Lower leg skin (tissue), 4 donors: Measurements from ENCODE around the gene CERS5. TPM values are rescaled to one million over a fixed set of nuclear protein-coding genes. Genes with fewer than 3 reads are reported as not detected.

Experiments
- DNase-seq, 2 donors: peaks; one replicate each; pipeline ENCODE4 v3.0.0-alpha.2; 2019; ENCODE audit warnings: low spot score in 2 of 2
- H3K4me3 ChIP-seq: fragments of 200-600 bp; sonication (generic); 2 replicates; pipeline ENCODE4 v1.5.1; 2017; ENCODE audit warnings: mild to moderate bottlenecking, low read depth; ENCODE audit not compliant: poor library complexity, severe bottlenecking
- POLR2A ChIP-seq, 2 donors: fragments of 450-650 bp; IDR thresholded peaks; one replicate each; pipeline ENCODE4 v1.6.1; 2016 to 2017; ENCODE audit warnings: antibody characterized with exemption in 2 of 2, mild to moderate bottlenecking in 1 of 2, moderate library complexity in 1 of 2
- WGBS, 2 donors: methylation state at CpG; one replicate each; pipeline ENCODE4 v1.1.5; 2018; 5-methylcytosine and 5-hydroxymethylcytosine counted together
- intact Hi-C: fragments of 100-400 bp; cut with DNase I; formaldehyde crosslinking; loops from one replicate; pipeline ENCODE4 v1.15.0; 2023; ENCODE audit warnings: low total_unique reads
- total RNA-seq, 4 donors: library from RNA; depleted of rRNA; stranded (reverse); fragments of >200 nt; gene quantifications; one replicate each; pipeline ENCODE4 v1.1.0, GENCODE V29; 2016
- TF ChIP-seq, protein P1 (sequence below), 3 donors: fragments of 450-650 bp; IDR thresholded peaks; one replicate each; pipeline ENCODE4 v1.5.1; 2016; ENCODE audit warnings: antibody characterized with exemption in 3 of 3, mild to moderate bottlenecking in 3 of 3, moderate library complexity in 2 of 3

The CERS5 gene
- total RNA-seq, 4 donors from 2014 or later, result 31.8 to 34.5 (median 32.5) TPM

DNA sequence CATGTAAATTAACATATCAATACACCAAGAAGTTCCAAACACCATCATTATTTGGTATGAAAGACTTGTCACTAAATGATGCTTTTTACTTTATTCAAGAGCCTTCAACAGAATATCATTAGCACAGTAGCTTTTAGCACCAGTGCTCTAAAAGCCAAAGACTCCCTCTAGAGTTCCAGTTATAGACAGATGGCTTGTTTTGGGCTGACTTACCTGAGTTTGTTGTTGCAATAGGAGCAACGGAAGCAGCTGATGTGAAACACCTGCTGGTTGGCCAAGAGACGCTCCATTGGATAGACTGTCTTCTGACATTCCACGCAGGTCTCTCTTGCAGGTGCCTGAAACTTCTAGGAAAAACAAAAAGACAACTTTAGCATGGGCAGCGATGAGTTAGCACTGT is 14.5 kb upstream of the CERS5 start:
- WGBS, 2 donors, result 88 to 93% methylated on average over 4 of the region's 4 CpGs
- no peak overlapping the region for H3K4me3 ChIP-seq
- DNase-seq, result no peak
- TF ChIP-seq, protein P1, sequence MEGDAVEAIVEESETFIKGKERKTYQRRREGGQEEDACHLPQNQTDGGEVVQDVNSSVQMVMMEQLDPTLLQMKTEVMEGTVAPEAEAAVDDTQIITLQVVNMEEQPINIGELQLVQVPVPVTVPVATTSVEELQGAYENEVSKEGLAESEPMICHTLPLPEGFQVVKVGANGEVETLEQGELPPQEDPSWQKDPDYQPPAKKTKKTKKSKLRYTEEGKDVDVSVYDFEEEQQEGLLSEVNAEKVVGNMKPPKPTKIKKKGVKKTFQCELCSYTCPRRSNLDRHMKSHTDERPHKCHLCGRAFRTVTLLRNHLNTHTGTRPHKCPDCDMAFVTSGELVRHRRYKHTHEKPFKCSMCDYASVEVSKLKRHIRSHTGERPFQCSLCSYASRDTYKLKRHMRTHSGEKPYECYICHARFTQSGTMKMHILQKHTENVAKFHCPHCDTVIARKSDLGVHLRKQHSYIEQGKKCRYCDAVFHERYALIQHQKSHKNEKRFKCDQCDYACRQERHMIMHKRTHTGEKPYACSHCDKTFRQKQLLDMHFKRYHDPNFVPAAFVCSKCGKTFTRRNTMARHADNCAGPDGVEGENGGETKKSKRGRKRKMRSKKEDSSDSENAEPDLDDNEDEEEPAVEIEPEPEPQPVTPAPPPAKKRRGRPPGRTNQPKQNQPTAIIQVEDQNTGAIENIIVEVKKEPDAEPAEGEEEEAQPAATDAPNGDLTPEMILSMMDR (IDR thresholded peaks at IDR 0.05), result no peak
- no peak for TF ChIP-seq POLR2A (IDR thresholded peaks at IDR 0.05)
- intact Hi-C loops, result no loop called here

DNA sequence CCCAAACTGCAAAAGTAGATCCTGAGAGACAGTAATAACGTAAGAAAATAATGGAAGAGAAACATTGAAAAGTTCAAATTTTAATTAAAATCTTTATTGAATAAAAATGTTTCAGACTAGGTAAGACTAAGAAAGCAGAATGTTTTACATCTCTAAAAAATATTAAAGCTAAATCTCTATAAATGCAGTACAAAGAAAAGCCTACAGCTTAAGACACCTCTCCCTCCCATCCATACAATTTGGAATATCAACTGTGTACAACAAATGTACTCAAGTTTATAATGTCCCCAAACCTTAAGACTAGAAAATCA is 8.5 kb upstream of the CERS5 start:
- WGBS, 2 donors, result 22% methylated on average over 1 of the region's 1 CpG
- DNase-seq, result no peak
- H3K4me3 ChIP-seq, result no peak overlapping the region
- intact Hi-C loops, result loop anchor here (5.0 kb wide), 2 partner anchors 98 to 1742 kb away; no protein-coding TSS in a partner anchor
- no peak for TF ChIP-seq POLR2A (IDR thresholded peaks at IDR 0.05)
- TF ChIP-seq, protein P1 (IDR thresholded peaks at IDR 0.05), result no peak

DNA sequence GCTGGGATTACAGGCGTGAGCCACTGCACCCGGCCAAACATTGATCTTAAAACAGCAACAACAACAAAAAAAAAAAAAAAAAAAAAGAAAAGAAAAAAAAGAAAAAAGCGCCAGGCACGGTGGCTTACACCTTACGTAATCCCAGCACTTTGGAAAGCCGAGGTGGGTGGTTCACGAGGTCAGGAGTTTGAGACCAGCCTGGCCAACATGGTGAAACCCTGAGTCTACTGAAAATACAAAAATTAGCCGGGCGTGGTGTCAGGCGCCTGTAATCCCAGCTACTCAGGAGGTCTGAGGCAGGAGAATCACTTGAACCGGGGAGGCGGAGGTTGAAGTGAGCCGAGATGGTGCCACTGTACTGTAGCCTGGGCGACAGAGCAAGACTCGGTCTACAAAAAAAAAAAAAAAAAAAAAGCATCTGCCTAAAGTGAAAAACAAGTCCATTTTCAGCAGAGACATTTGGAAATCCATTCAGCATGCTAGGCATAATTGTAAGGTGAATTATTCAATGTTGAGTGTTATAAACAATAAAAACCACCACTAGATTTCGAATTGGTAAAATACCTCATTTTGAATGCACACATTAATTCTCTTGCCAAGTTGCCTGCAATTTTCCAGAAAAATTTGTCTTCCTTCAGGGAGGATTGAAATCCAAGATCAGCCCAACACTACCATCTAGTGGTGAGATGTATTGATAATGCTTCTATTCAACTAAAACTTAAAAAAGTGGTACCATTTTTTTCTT is 8.0 kb upstream of the CERS5 start:
- no peak overlapping the region for H3K4me3 ChIP-seq
- TF ChIP-seq, protein P1 (IDR thresholded peaks at IDR 0.05), result peak in 1 of 3 donors; percentile 30
- TF ChIP-seq POLR2A (IDR thresholded peaks at IDR 0.05), result no peak
- peak in 1 of 2 donors; percentile 34 for DNase-seq
- intact Hi-C loops, result loop anchor here (5.0 kb wide), 2 partner anchors 98 to 1742 kb away; no protein-coding TSS in a partner anchor
- 59 to 65% methylated on average over 16 of the region's 16 CpGs for WGBS, 2 donors

DNA sequence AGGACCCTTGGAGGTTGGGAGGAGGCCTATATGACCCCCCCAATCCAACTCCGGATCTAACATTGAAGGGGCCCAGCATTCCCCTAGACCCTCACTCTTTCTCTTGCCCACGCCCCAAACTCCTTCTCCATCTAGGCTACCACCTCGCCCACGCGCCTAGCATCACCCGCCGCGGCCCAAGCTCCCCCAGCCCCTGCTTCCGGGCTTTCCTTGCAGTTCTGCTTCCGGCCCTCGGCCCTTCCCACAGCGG is 445 bp downstream of the CERS5 start:
- intact Hi-C loops, result no loop called here
- TF ChIP-seq POLR2A (IDR thresholded peaks at IDR 0.05), result no peak
- TF ChIP-seq, protein P1 (IDR thresholded peaks at IDR 0.05), result no peak
- DNase-seq, result peak; percentile 29 to 89
- H3K4me3 ChIP-seq, result peak overlapping the region; percentile 97
- WGBS, 2 donors, result 0% methylated on average over 12 of the region's 12 CpGs

DNA sequence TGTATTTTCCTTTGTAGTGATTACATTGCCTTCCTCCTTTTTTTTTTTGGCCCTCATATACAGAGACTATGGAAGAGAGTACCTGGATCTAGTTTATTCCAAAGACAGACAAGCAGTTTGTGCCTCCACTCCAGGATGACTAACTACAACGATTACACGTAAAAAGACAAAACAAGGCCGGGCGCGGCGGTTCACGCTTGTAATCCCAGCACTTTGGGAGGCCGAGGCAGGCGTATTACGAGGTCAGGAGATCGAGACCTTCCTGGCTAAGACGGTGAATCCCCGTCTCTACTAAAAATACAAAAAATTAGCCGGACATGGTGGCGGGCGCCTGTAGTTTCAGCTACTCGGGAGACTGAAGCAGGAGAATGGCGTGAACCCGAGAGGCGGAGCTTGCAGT is 2.2 kb downstream of the CERS5 start:
- intact Hi-C loops, result no loop called here
- TF ChIP-seq, protein P1 (IDR thresholded peaks at IDR 0.05), result no peak
- H3K4me3 ChIP-seq, result no peak overlapping the region
- WGBS, 2 donors, result 84 to 89% methylated on average over 20 of the region's 20 CpGs
- DNase-seq, result peak in 1 of 2 donors; percentile 82

GRCh38 chr12:50162230-50162629 is 4.9 kb downstream of the CERS5 start:
- WGBS, 2 donors, result 77 to 87% methylated on average over 2 of the region's 2 CpGs
- no peak for DNase-seq
- intact Hi-C loops, result no loop called here
- TF ChIP-seq POLR2A (IDR thresholded peaks at IDR 0.05), result no peak
- no peak overlapping the region for H3K4me3 ChIP-seq
